DND-41 (cell line): ENCODE measurements around the gene LSS.

Experiments
- ATAC-seq: fragments of 200-7000 bp; cut with Tn5 transposase; 3 replicates; pipeline ENCODE4 v1.9.1; 2021; ENCODE audit warnings: low read depth; ENCODE audit not compliant: insufficient read depth
- DNase-seq: peaks from one replicate; pipeline ENCODE4 v3.0.0-alpha.2; 2020
- H2AFZ ChIP-seq: 2 replicates; pipeline ENCODE4 v1.6.0; 2012; ENCODE audit warnings: low read depth, low read length
- H3K27ac ChIP-seq: 2 replicates; pipeline ENCODE4 v1.5.1; 2012; ENCODE audit warnings: low read length, inconsistent platforms
- H3K27me3 ChIP-seq: fragments of 200-600 bp; sonication (generic); 2 replicates; pipeline ENCODE4 v1.6.0; 2012; ENCODE audit warnings: low read length, mild to moderate bottlenecking, inconsistent platforms; ENCODE audit not compliant: insufficient read depth, poor library complexity
- H3K36me3 ChIP-seq: 2 replicates; pipeline ENCODE4 v1.5.1; 2012; ENCODE audit warnings: low read length, inconsistent platforms; ENCODE audit not compliant: insufficient read depth
- H3K4me1 ChIP-seq: 2 replicates; pipeline ENCODE4 v1.5.1; 2012; ENCODE audit warnings: mild to moderate bottlenecking, low read length; ENCODE audit not compliant: insufficient read depth
- H3K4me2 ChIP-seq: 2 replicates; pipeline ENCODE4 v1.6.0; 2012; ENCODE audit warnings: mild to moderate bottlenecking, moderate library complexity, low read length, inconsistent platforms; ENCODE audit not compliant: insufficient read depth
- H3K4me3 ChIP-seq, 2 experiments: fragments of 200-600 bp in 1 of 2; shearing (Covaris generic) in 1 of 2; 2 replicates each; pipeline ENCODE4 v1.5.1; 2012 to 2016; ENCODE audit warnings: inconsistent platforms in 2 of 2, low read length in 2 of 2, mild to moderate bottlenecking in 2 of 2, low read depth in 1 of 2, moderate library complexity in 1 of 2
- H3K79me2 ChIP-seq: 2 replicates; pipeline ENCODE4 v1.6.0; 2012; ENCODE audit warnings: low read length, inconsistent platforms; ENCODE audit not compliant: insufficient read depth
- H3K9ac ChIP-seq: 2 replicates; pipeline ENCODE4 v1.6.0; 2012; ENCODE audit warnings: low read depth, mild to moderate bottlenecking, inconsistent platforms, low read length, moderate library complexity
- H3K9me3 ChIP-seq: 2 replicates; pipeline ENCODE4 v1.5.1; 2012; ENCODE audit warnings: low read length, moderate library complexity, mild to moderate bottlenecking, inconsistent platforms; ENCODE audit not compliant: insufficient read depth, severe bottlenecking
- H4K20me1 ChIP-seq: 2 replicates; pipeline ENCODE4 v1.6.0; 2012; ENCODE audit warnings: low read length; ENCODE audit not compliant: insufficient read depth
- CTCF ChIP-seq: IDR thresholded peaks from 2 replicates; pipeline ENCODE4 v1.5.1; 2012; ENCODE audit warnings: borderline replicate concordance, low read length, moderate library complexity, mild to moderate bottlenecking; ENCODE audit not compliant: poor library complexity, severe bottlenecking; ENCODE audit errors: extremely low read depth
- EZH2 ChIP-seq: IDR thresholded peaks from 3 replicates; pipeline ENCODE4 v1.6.1; 2012; ENCODE audit warnings: borderline replicate concordance, low read depth, mild to moderate bottlenecking, moderate library complexity, low read length, inconsistent platforms; ENCODE audit not compliant: severe bottlenecking

The LSS gene

GRCh38 chr21:46217511-46218196 is 10.9 kb downstream of the LSS start:
- H3K27ac ChIP-seq, result no peak overlapping the region
- H3K9ac ChIP-seq, result no peak overlapping the region
- H3K27me3 ChIP-seq, result no peaks in the 10 kb centered on the region
- no peak for ATAC-seq
- H3K36me3 ChIP-seq, result peaks cover 82% of the 10 kb centered on the region
- no peak for DNase-seq
- H3K4me3 ChIP-seq, result no peak overlapping the region
- H4K20me1 ChIP-seq, result peaks cover 26% of the 10 kb centered on the region
- TF ChIP-seq CTCF (no peak), EZH2 (no peak)
- no peaks in the 10 kb centered on the region for H3K4me1 ChIP-seq
- peaks cover 19% of the 10 kb centered on the region for H3K79me2 ChIP-seq
- H3K9me3 ChIP-seq, result no peaks in the 10 kb centered on the region
- no peak overlapping the region for H2AFZ ChIP-seq
- no peak overlapping the region for H3K4me2 ChIP-seq

GRCh38 chr21:46216132-46216747 is 12.3 kb downstream of the LSS start:
- Histone ChIP-seq H3K9me3 (no peaks in the 10 kb centered on the region), H4K20me1 (peaks cover 25% of the 10 kb centered on the region), H3K36me3 (peaks cover 82% of the 10 kb centered on the region), H3K9ac (no peak overlapping the region), H3K79me2 (peaks cover 5% of the 10 kb centered on the region; the same call in 1 of the 2 replicates), H3K4me3 (no peak overlapping the region), H2AFZ (no peak overlapping the region), H3K27ac (no peak overlapping the region), H3K4me2 (no peak overlapping the region), H3K27me3 (no peaks in the 10 kb centered on the region), H3K4me1 (no peaks in the 10 kb centered on the region)
- TF ChIP-seq EZH2, result no peak
- no peak for TF ChIP-seq CTCF
- ATAC-seq (no peak), DNase-seq (no peak)

- no peaks in the 10 kb centered on the region for H3K27me3 ChIP-seq
- no peak overlapping the region for H3K27ac ChIP-seq
- TF ChIP-seq EZH2 (no peak), CTCF (no peak)
- H3K4me2 ChIP-seq, result no peak overlapping the region
- peaks cover 27% of the 10 kb centered on the region for H4K20me1 ChIP-seq
- no peaks in the 10 kb centered on the region for H3K4me1 ChIP-seq
- peaks cover 82% of the 10 kb centered on the region for H3K36me3 ChIP-seq
- ATAC-seq (no peak), DNase-seq (no peak)
- H3K9me3 ChIP-seq, result no peaks in the 10 kb centered on the region
- no peak overlapping the region for H3K9ac ChIP-seq
- H2AFZ ChIP-seq, result no peak overlapping the region
- H3K79me2 ChIP-seq, result peaks cover 3% of the 10 kb centered on the region; the same call in 1 of the 2 replicates
- H3K4me3 ChIP-seq, result no peak overlapping the region
Measured at GRCh38 chr21:46215436-46216131, 13.0 kb downstream of the LSS start.
